HPDE6-E6E7 (cell line): ENCODE data around the gene GRIN1.
A peak's percentile ranks its signal among the peaks of the same experiment; 100 is the strongest.
"Not testable (repeated sequence)": the region's sequence is repeated elsewhere in the genome, so short reads cannot be mapped to it uniquely, and the experiment has no call there.

ENCODE experiments used
- DNase-seq: peaks from one replicate; pipeline ENCODE4 v3.0.0; 2011; ENCODE audit warnings: missing footprints; ENCODE audit errors: extremely low spot score

GRIN1 gene

GRCh38 chr9:137111788-137112563, 27.0 kb upstream of the GRIN1 start:
- no peak for DNase-seq

GRCh38 chr9:137112564-137113384, 26.2 kb upstream of the GRIN1 start:
- no peak for DNase-seq

GRCh38 chr9:137113385-137114159, 25.4 kb upstream of the GRIN1 start:
- no peak for DNase-seq

GRCh38 chr9:137114220-137114612, 24.7 kb upstream of the GRIN1 start:
- DNase-seq: no peak

GRCh38 chr9:137114613-137115393, 24.2 kb upstream of the GRIN1 start, which contains the start of gene DPP7:
TSS of gene DPP7 (minus strand) at chr9:137114733. CDS start at chr9:137114713, 20 bp downstream.
- DNase-seq: peak; percentile 47

GRCh38 chr9:137115394-137116026, 23.4 kb upstream of the GRIN1 start:
- no peak for DNase-seq

- no peak for DNase-seq
Measured at GRCh38 chr9:137116027-137116507, 22.9 kb upstream of the GRIN1 start.

GRCh38 chr9:137116728-137117127, 22.2 kb upstream of the GRIN1 start:
- DNase-seq: no peak

GRCh38 chr9:137117269-137117731, 21.7 kb upstream of the GRIN1 start:
- DNase-seq: no peak

GRCh38 chr9:137118092-137118603, 20.8 kb upstream of the GRIN1 start:
- DNase-seq: not testable (repeated sequence)

GRCh38 chr9:137121927-137122795, 16.8 kb upstream of the GRIN1 start:
- not testable (repeated sequence) for DNase-seq

GRCh38 chr9:137122796-137123467, 16.0 kb upstream of the GRIN1 start:
- DNase-seq: not testable (repeated sequence)

- DNase-seq: no peak
Measured at GRCh38 chr9:137123468-137123837, 15.5 kb upstream of the GRIN1 start.

GRCh38 chr9:137123952-137124462, 14.9 kb upstream of the GRIN1 start:
- DNase-seq: not testable (repeated sequence)

GRCh38 chr9:137126786-137127185, 12.2 kb upstream of the GRIN1 start:
- DNase-seq: no peak

GRCh38 chr9:137127301-137128157, 11.4 kb upstream of the GRIN1 start:
- DNase-seq: no peak

- no peak for DNase-seq
Measured at GRCh38 chr9:137128158-137128861, 10.6 kb upstream of the GRIN1 start.
